Astrocyte (in vitro differentiated cells and primary cell): ENCODE results near the gene HERPUD1.

Experiments used
- CTCF ChIP-seq: IDR thresholded peaks from 2 replicates; pipeline ENCODE4 v1.5.1; 2011; ENCODE audit warnings: low read depth, mild to moderate bottlenecking, inconsistent platforms, low read length, moderate library complexity; ENCODE audit not compliant: insufficient read depth
- EZH2 ChIP-seq: IDR thresholded peaks from 2 replicates; pipeline ENCODE4 v1.6.1; 2012; ENCODE audit warnings: mild to moderate bottlenecking, low read length, inconsistent platforms; ENCODE audit not compliant: insufficient read depth

GRCh38 chr16:56914896-56915295 lies 17.0 kb upstream of the HERPUD1 start:
- TF ChIP-seq CTCF = no peak
- TF ChIP-seq EZH2 = no peak
